Measurements from ENCODE around the gene NOX5. TPM values are rescaled to one million over a fixed set of nuclear protein-coding genes. Genes with fewer than 3 reads are reported as not detected.
"Not testable (repeated sequence)": the region's sequence is repeated elsewhere in the genome, so short reads cannot be mapped to it uniquely, and the experiment has no call there.

The NOX5 gene
- total and polyA plus RNA-seq, 4 experiments from 2014 or later: 0.06 to 0.08 TPM; not detected in 2

GRCh38 chr15:68977426-68977825 lies 37.1 kb upstream of the NOX5 start:
- H3K36me3 Mint-ChIP-seq; intact Hi-C loops (cut with micrococcal nuclease); DNase-seq; H3K4me3 Mint-ChIP-seq; H3K4me1 ChIP-seq (ENCODE audit: insufficient read depth, low read length); H3K9me3 ChIP-seq (ENCODE audit: control insufficient read depth in 1 of 2, low read length in 2 of 2); H3K27me3 ChIP-seq (ENCODE audit: insufficient read depth, low read length); H3K27ac Mint-ChIP-seq; H3K36me3 ChIP-seq (ENCODE audit: insufficient read depth, low read length); POLR2A ChIA-PET (ENCODE audit: partially characterized antibody); H3K27ac ChIP-seq (ENCODE audit: low read depth, low read length); H3K4me1 Mint-ChIP-seq; CTCF ChIA-PET (ENCODE audit: partially characterized antibody); H3K4me3 ChIP-seq (ENCODE audit: low read length in 2 of 2): not testable (repeated sequence)
- peaks cover 3 to 25% (median 20%) of the 10 kb centered on the region in 8 donors for H3K9me3 Mint-ChIP-seq
- H3K27me3 Mint-ChIP-seq: peaks cover 19 to 22% of the 10 kb centered on the region in 2 donors

- no peak overlapping the region for H3K4me3 Mint-ChIP-seq
- H3K4me1 Mint-ChIP-seq: no peaks in the 10 kb centered on the region
- POLR2A ChIA-PET (ENCODE audit: partially characterized antibody): no interaction called here
- Histone ChIP-seq H3K36me3 (ENCODE audit: insufficient read depth, low read length) (no peaks in the 10 kb centered on the region), H3K4me3 (ENCODE audit: low read length in 2 of 2) (no peak overlapping the region), H3K4me1 (ENCODE audit: insufficient read depth, low read length) (no peaks in the 10 kb centered on the region), H3K27me3 (ENCODE audit: insufficient read depth, low read length) (no peaks in the 10 kb centered on the region), H3K27ac (ENCODE audit: low read depth, low read length) (no peak overlapping the region), H3K9me3 (ENCODE audit: control insufficient read depth in 1 of 2, low read length in 2 of 2) (no peaks in the 10 kb centered on the region)
- H3K27me3 Mint-ChIP-seq: peaks cover 13 to 17% of the 10 kb centered on the region in 2 donors
- H3K9me3 Mint-ChIP-seq: peaks cover 3 to 25% (median 20%) of the 10 kb centered on the region in 8 donors
- no peak for DNase-seq
- intact Hi-C loops (cut with micrococcal nuclease): no loop called here
- no peaks in the 10 kb centered on the region for H3K36me3 Mint-ChIP-seq
- H3K27ac Mint-ChIP-seq: no peak overlapping the region
- CTCF ChIA-PET (ENCODE audit: partially characterized antibody): no interaction called here
Observed at GRCh38 chr15:68979006-68979405, 35.5 kb upstream of the NOX5 start.

DNA sequence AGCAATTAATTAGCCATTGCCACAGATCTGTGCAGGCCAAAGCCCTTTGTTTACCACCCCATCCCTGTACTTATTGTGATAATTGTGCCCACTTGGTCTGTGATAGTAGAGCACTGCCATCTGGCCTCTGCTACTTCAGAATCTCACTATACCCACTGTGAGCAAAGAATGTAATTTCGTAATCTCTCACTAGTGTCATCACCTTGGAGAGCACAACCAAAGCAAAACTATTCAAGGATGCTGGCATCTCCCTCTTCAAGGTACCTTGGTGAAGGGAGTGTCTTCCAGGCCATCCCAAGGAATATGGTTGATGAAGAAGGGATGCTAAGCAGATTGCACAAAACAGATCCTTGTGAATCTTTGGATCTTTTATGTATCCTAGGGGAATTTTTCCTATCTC lies 34.7 kb upstream of the NOX5 start:
- H3K9me3 ChIP-seq (ENCODE audit: control insufficient read depth in 1 of 2, low read length in 2 of 2): no peaks in the 10 kb centered on the region
- no peak for DNase-seq
- no peak overlapping the region for H3K4me3 Mint-ChIP-seq
- intact Hi-C loops (cut with micrococcal nuclease): no loop called here
- H3K9me3 Mint-ChIP-seq: peaks cover 3 to 23% (median 17%) of the 10 kb centered on the region in 8 donors
- no peaks in the 10 kb centered on the region for H3K27me3 ChIP-seq (ENCODE audit: insufficient read depth, low read length)
- peaks cover 8 to 12% of the 10 kb centered on the region in 2 donors for H3K27me3 Mint-ChIP-seq
- POLR2A ChIA-PET (ENCODE audit: partially characterized antibody): no interaction called here
- H3K4me3 ChIP-seq (ENCODE audit: low read length in 2 of 2): no peak overlapping the region
- no peak overlapping the region for H3K27ac Mint-ChIP-seq
- no peaks in the 10 kb centered on the region for H3K36me3 ChIP-seq (ENCODE audit: insufficient read depth, low read length)
- H3K4me1 ChIP-seq (ENCODE audit: insufficient read depth, low read length): no peaks in the 10 kb centered on the region
- CTCF ChIA-PET (ENCODE audit: partially characterized antibody): no interaction called here
- H3K4me1 Mint-ChIP-seq: no peaks in the 10 kb centered on the region
- H3K36me3 Mint-ChIP-seq: no peaks in the 10 kb centered on the region
- H3K27ac ChIP-seq (ENCODE audit: low read depth, low read length): no peak overlapping the region

GRCh38 chr15:68980786-68981185 lies 33.7 kb upstream of the NOX5 start:
- Histone ChIP-seq H3K36me3 (ENCODE audit: insufficient read depth, low read length) (no peaks in the 10 kb centered on the region), H3K4me1 (ENCODE audit: insufficient read depth, low read length) (no peaks in the 10 kb centered on the region), H3K9me3 (ENCODE audit: control insufficient read depth in 1 of 2, low read length in 2 of 2) (no peaks in the 10 kb centered on the region), H3K27me3 (ENCODE audit: insufficient read depth, low read length) (no peaks in the 10 kb centered on the region), H3K27ac (ENCODE audit: low read depth, low read length) (no peak overlapping the region), H3K4me3 (ENCODE audit: low read length in 2 of 2) (no peak overlapping the region)
- Mint-ChIP-seq H3K27me3 (peaks cover 8 to 9% of the 10 kb centered on the region in 2 donors), H3K4me1 (no peaks in the 10 kb centered on the region), H3K36me3 (no peaks in the 10 kb centered on the region), H3K4me3 (no peak overlapping the region), H3K27ac (no peak overlapping the region), H3K9me3 (peaks cover 3 to 23% (median 15%) of the 10 kb centered on the region in 8 donors)
- CTCF ChIA-PET (ENCODE audit: partially characterized antibody): no interaction called here
- POLR2A ChIA-PET (ENCODE audit: partially characterized antibody): no interaction called here
- no peak for DNase-seq
- intact Hi-C loops (cut with micrococcal nuclease): no loop called here

DNA sequence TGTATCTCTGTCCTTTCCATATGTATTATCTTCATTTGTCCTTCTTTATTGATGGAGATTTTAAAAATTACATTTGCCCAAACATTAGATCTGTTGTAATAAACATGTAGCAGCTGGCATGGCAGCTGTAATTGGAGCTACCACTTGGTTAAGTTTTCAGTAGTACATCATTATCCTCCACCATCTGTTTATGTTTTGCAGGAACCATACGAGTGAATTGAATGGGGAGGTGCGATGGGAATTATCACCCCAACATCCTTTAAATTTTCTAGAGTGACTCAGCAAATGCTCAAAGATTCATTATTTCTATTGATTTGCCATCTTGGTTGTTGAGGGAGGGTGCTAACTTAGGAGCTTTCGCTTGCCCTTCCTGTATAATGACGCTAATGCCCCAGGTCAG lies 32.6 kb upstream of the NOX5 start:
- Mint-ChIP-seq H3K27me3 (peaks cover 6 to 9% of the 10 kb centered on the region in 2 donors), H3K4me3 (no peak overlapping the region), H3K9me3 (peaks cover 3 to 17% (median 11%) of the 10 kb centered on the region in 8 donors), H3K4me1 (no peaks in the 10 kb centered on the region), H3K27ac (no peak overlapping the region), H3K36me3 (no peaks in the 10 kb centered on the region)
- no peaks in the 10 kb centered on the region for H3K9me3 ChIP-seq (ENCODE audit: control insufficient read depth in 1 of 2, low read length in 2 of 2)
- no peak overlapping the region for H3K4me3 ChIP-seq (ENCODE audit: low read length in 2 of 2)
- intact Hi-C loops (cut with micrococcal nuclease): no loop called here
- DNase-seq: no peak
- H3K4me1 ChIP-seq (ENCODE audit: insufficient read depth, low read length): no peaks in the 10 kb centered on the region
- POLR2A ChIA-PET (ENCODE audit: partially characterized antibody): no interaction called here
- CTCF ChIA-PET (ENCODE audit: partially characterized antibody): no interaction called here
- no peaks in the 10 kb centered on the region for H3K27me3 ChIP-seq (ENCODE audit: insufficient read depth, low read length)
- no peaks in the 10 kb centered on the region for H3K36me3 ChIP-seq (ENCODE audit: insufficient read depth, low read length)
- no peak overlapping the region for H3K27ac ChIP-seq (ENCODE audit: low read depth, low read length)

- Mint-ChIP-seq H3K4me3 (no peak overlapping the region), H3K36me3 (no peaks in the 10 kb centered on the region), H3K27ac (no peak overlapping the region), H3K27me3 (peaks cover 6 to 11% of the 10 kb centered on the region in 2 donors), H3K9me3 (peaks cover 0 to 5% (median 3%) of the 10 kb centered on the region in 8 donors), H3K4me1 (no peaks in the 10 kb centered on the region)
- CTCF ChIA-PET (ENCODE audit: partially characterized antibody): no interaction called here
- no peak overlapping the region for H3K27ac ChIP-seq (ENCODE audit: low read depth, low read length)
- no peak overlapping the region for H3K4me3 ChIP-seq (ENCODE audit: low read length in 2 of 2)
- DNase-seq: no peak
- H3K4me1 ChIP-seq (ENCODE audit: insufficient read depth, low read length): no peaks in the 10 kb centered on the region
- H3K9me3 ChIP-seq (ENCODE audit: control insufficient read depth in 1 of 2, low read length in 2 of 2): no peaks in the 10 kb centered on the region
- intact Hi-C loops (cut with micrococcal nuclease): no loop called here
- POLR2A ChIA-PET (ENCODE audit: partially characterized antibody): no interaction called here
- no peaks in the 10 kb centered on the region for H3K36me3 ChIP-seq (ENCODE audit: insufficient read depth, low read length)
- no peaks in the 10 kb centered on the region for H3K27me3 ChIP-seq (ENCODE audit: insufficient read depth, low read length)
Observed at GRCh38 chr15:68982976-68983563, 31.4 kb upstream of the NOX5 start.

GRCh38 chr15:68983961-68984481 lies 30.5 kb upstream of the NOX5 start:
- no peak for DNase-seq
- ChIA-PET CTCF (ENCODE audit: partially characterized antibody) (no interaction called here), POLR2A (ENCODE audit: partially characterized antibody) (no interaction called here)
- H3K4me3 ChIP-seq (ENCODE audit: low read length in 2 of 2): no peak overlapping the region
- H3K4me1 Mint-ChIP-seq: no peaks in the 10 kb centered on the region
- H3K36me3 ChIP-seq (ENCODE audit: insufficient read depth, low read length): no peaks in the 10 kb centered on the region
- no peaks in the 10 kb centered on the region for H3K9me3 Mint-ChIP-seq
- intact Hi-C loops (cut with micrococcal nuclease): no loop called here
- peak overlapping the region in 1 of 7 donors; percentile 74 for H3K27ac Mint-ChIP-seq
- no peak overlapping the region for H3K4me3 Mint-ChIP-seq
- no peaks in the 10 kb centered on the region for H3K27me3 ChIP-seq (ENCODE audit: insufficient read depth, low read length)
- H3K9me3 ChIP-seq (ENCODE audit: control insufficient read depth in 1 of 2, low read length in 2 of 2): no peaks in the 10 kb centered on the region
- peaks cover 6 to 18% of the 10 kb centered on the region in 2 donors for H3K27me3 Mint-ChIP-seq
- no peaks in the 10 kb centered on the region for H3K4me1 ChIP-seq (ENCODE audit: insufficient read depth, low read length)
- no peak overlapping the region for H3K27ac ChIP-seq (ENCODE audit: low read depth, low read length)
- H3K36me3 Mint-ChIP-seq: no peaks in the 10 kb centered on the region

All from CD4-positive, alpha-beta memory T cell (primary cell).